Measurements from ENCODE around the gene TBC1D24. TPM values are rescaled to one million over a fixed set of nuclear protein-coding genes. Genes with fewer than 3 reads are reported as not detected.
A peak's percentile ranks its signal among the peaks of the same experiment; 100 is the strongest.

Gene TBC1D24
- 43.7 TPM for total RNA-seq
- long read RNA-seq, full-length matches to known transcripts = 6 of 19 reads
- long read RNA-seq, partial matches to known transcripts = 6 of 19 reads
- long read RNA-seq, other reads (novel, unspliced or antisense) = 7 of 19 reads

- ATAC-seq (peak; percentile 89), DNase-seq (peak; percentile 95)
- Histone ChIP-seq H3K27me3 (peaks cover 29% of the 10 kb centered on the region), H3K4me3 (peak within 1 kb of the TSS; percentile 70), H3K36me3 (no peaks in the 10 kb centered on the region), H3K4me1 (peaks cover 33% of the 10 kb centered on the region), H3K9me3 (no peaks in the 10 kb centered on the region), H3K27ac (peak within 1 kb of the TSS; percentile 88)
- no peak for TF ChIP-seq CTCF (IDR thresholded peaks at IDR 0.05)
- intact Hi-C loops (cut with DNase I) = no loop called here
Measured at GRCh38 chr16:2474877-2475412, at the start of gene TBC1D24. TBC1D24 (plus strand) TSS chr16:2475127; CDS start chr16:2496149, 21,022 bp downstream.

GRCh38 chr16:2425825-2426430 lies 49.0 kb upstream of the TBC1D24 start:
- Histone ChIP-seq H3K36me3 (no peaks in the 10 kb centered on the region), H3K27me3 (no peaks in the 10 kb centered on the region), H3K9me3 (no peaks in the 10 kb centered on the region), H3K27ac (no peak overlapping the region), H3K4me1 (peaks cover 13% of the 10 kb centered on the region), H3K4me3 (no peak overlapping the region)
- ATAC-seq (no peak), DNase-seq (peak; percentile 52)
- no peak for TF ChIP-seq CTCF (IDR thresholded peaks at IDR 0.05)
- intact Hi-C loops (cut with DNase I) = no loop called here

- H3K27me3 ChIP-seq = no peaks in the 10 kb centered on the region
- H3K9me3 ChIP-seq = no peaks in the 10 kb centered on the region
- no peaks in the 10 kb centered on the region for H3K36me3 ChIP-seq
- DNase-seq (peak; percentile 77), ATAC-seq (no peak)
- no peak overlapping the region for H3K27ac ChIP-seq
- H3K4me3 ChIP-seq = no peak overlapping the region
- intact Hi-C loops (cut with DNase I) = no loop called here
- TF ChIP-seq CTCF (IDR thresholded peaks at IDR 0.05) = no peak
- peaks cover 13% of the 10 kb centered on the region for H3K4me1 ChIP-seq
Measured at GRCh38 chr16:2426941-2427361, 48.0 kb upstream of the TBC1D24 start.

- ATAC-seq = no peak
- intact Hi-C loops (cut with DNase I) = no loop called here
- no peaks in the 10 kb centered on the region for H3K9me3 ChIP-seq
Measured at GRCh38 chr16:2427526-2427925, 47.4 kb upstream of the TBC1D24 start.

GRCh38 chr16:2428051-2428783 lies 46.7 kb upstream of the TBC1D24 start:
- intact Hi-C loops (cut with DNase I) = no loop called here
- Histone ChIP-seq H3K36me3 (no peaks in the 10 kb centered on the region), H3K4me1 (peaks cover 13% of the 10 kb centered on the region), H3K27ac (peak overlapping the region; percentile 60), H3K9me3 (no peaks in the 10 kb centered on the region), H3K27me3 (no peaks in the 10 kb centered on the region), H3K4me3 (peak overlapping the region; percentile 82)
- ATAC-seq = peak; percentile 18
- DNase-seq = peak; percentile 77
- peak; percentile 27 for TF ChIP-seq CTCF (IDR thresholded peaks at IDR 0.05)

More at GRCh38 chr16:2427526-2427925, 47.4 kb upstream of the TBC1D24 start:
- no peak overlapping the region for H3K27ac ChIP-seq
- TF ChIP-seq CTCF (IDR thresholded peaks at IDR 0.05) = no peak
- H3K27me3 ChIP-seq = no peaks in the 10 kb centered on the region
- H3K4me3 ChIP-seq = no peak overlapping the region
- peaks cover 13% of the 10 kb centered on the region for H3K4me1 ChIP-seq
- DNase-seq = peak; percentile 57
- no peaks in the 10 kb centered on the region for H3K36me3 ChIP-seq

Measured in upper lobe of right lung (tissue), 1 donor.